ENCODE data around the gene TMEM127.
A peak's percentile ranks its signal among the peaks of the same experiment; 100 is the strongest.
"Not testable (repeated sequence)": the region's sequence is repeated elsewhere in the genome, so short reads cannot be mapped to it uniquely, and the experiment has no call there.

The TMEM127 gene

DNA sequence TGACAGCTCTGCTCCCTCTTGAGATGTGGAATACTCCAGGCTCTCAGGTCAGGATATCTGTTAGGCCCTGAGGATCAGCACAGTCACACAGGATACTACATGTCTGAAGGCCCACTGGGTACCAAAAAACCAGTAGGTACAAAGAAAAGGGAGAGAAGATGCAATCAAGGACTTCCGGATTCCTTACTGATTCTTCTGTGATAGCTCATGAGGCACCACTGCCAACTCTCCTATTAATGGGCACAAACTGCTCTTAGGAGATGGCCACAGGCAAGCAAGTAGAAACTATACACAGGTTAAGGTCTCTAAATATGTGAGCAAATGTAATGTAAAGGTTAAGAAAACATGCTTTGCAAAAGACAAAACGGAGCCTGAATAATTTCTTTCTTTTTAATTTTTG is 3.5 kb downstream of the TMEM127 start:
- DNase-seq: no peak

GRCh38 chr2:96261328-96262003 is 4.3 kb downstream of the TMEM127 start:
- DNase-seq: no peak

GRCh38 chr2:96260387-96261260 is 5.2 kb downstream of the TMEM127 start:
- DNase-seq: peak; percentile 31

- no peak for DNase-seq
Measured at GRCh38 chr2:96259497-96259921, 6.3 kb downstream of the TMEM127 start.

DNA sequence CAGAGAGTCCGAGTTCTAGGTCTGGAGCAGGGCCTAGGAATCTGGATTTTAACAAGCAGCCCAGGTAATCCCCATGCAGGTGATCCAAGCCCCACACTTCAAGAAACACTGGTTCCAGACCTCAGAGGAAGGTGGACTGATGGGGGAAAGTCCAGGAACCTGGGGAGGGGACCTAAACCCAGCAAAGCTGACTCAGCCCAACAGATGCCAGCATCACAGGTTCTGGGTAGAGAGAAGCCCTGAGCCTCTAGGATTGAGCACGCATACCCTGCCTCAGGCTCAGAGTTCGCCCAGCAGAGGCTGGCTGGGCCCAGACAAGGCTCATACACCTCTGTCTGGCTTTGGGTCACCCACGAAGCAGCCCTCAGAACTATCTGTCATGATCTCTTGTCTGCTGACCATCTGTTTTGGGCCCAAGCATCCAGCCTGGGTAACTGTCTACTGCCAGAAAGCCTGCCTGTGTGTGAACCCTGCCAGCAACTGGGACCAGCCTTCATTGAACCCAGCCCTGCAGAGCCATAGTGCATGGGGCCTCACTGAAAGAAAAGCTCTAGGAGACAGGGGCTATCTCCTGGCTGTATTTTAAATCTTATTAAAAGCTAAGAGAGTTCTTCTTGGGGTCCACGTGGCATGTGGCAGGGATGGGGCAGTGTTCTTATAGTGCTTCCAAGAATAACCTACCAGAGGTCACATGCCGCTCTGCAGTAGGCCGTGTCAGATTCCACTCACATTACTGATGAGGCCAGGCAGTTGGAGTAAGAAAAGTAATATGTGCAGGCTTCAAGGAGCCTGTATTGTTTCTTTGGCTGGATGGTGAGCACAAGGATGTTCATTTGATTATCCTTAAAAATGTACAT is 7.4 kb downstream of the TMEM127 start:
- no peak for DNase-seq

- not testable (repeated sequence) for DNase-seq
Measured at GRCh38 chr2:96257744-96258143, 8.1 kb downstream of the TMEM127 start.

GRCh38 chr2:96256611-96257113 is 9.1 kb downstream of the TMEM127 start:
- no peak for DNase-seq

DNA sequence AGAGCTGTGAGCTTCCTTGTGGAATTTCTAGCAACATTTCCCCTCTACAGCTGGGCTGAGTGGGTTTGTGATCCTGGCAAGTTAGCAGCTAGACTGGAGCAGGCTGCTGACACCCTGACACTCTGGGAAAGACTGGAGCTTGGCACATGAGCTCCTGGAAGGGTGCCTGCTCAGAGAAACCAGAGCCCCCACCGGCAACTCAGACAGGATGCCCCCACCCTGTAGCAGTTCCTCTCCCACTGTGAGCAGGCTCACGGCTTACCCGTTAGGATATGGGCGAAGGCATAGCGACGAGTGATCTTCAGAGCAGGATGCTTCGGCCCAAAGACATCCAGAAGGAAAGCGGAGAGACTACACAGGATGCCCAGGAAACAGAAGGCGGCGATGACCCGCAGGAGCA is 11.2 kb downstream of the TMEM127 start:
- no peak for DNase-seq

DNA sequence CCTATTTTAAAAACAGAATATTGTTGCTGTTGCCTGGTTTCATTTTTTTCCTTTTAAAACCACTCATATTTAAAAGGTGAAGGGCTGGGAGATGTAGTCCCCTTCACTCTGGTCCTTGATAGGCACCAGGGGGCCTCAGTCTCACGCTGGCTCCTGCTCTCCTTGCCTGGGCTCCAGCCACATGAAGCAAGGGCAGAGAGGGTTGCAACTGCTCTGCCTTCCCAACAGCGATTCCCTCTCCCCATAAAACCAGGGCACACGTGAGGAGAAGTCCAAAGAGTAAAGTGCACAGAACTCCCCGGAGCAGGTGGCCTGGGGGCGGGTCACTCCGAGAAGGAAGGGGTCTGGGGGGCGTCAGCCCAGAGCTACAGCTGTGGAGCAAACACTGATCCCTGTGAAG is 12.8 kb downstream of the TMEM127 start:
- DNase-seq: no peak

DNA sequence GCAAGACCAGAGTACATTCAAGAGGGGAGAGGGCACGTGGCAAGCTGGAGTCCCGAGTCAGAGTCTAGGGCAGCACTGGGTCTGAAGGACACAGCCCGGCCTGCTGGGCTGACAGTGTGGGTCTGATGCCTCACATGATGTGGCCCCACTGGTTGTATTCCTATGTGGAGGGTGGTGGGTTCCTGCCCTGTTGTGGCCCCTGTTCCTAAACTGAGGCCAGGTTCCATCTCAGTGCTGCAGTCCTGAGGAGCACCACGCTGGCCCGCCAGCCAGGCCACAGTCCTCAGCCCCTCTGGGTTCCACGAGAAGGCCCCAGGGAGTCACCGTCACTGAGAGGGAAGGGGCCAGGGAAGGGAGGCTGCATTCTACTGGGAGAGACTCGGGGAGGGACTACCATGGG is 13.3 kb downstream of the TMEM127 start:
- no peak for DNase-seq

DNA sequence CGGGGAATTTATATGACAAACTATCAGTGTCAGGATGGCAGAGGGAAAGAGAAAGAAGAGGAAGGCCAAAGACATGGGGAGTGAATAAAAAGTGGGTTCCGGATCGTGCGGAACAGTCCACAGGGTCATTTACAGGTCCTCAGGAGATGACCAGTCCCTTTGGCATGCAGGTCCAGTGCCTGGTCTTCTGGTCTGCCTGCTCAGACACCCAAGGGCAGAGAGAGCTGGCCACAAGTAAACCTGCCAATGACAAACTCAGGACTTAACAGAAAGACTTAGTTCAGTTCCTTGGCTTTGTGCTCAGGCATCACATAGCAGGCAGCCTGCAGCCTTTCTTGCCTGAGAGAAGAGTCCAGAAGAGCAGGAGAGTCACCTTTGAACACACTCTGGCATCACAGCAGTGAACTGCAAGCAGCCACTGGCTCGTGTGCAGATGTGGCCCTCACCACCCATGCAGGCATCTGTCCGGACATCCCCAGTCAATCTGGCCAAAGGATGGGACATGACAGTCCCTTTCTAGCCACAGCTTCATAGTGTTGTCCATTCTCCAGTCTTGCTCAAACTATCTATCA is 14.0 kb downstream of the TMEM127 start:
- no peak for DNase-seq

GRCh38 chr2:96250188-96250587 is 15.6 kb downstream of the TMEM127 start:
- no peak for DNase-seq

GRCh38 chr2:96249654-96250053 is 16.1 kb downstream of the TMEM127 start:
- no peak for DNase-seq

DNA sequence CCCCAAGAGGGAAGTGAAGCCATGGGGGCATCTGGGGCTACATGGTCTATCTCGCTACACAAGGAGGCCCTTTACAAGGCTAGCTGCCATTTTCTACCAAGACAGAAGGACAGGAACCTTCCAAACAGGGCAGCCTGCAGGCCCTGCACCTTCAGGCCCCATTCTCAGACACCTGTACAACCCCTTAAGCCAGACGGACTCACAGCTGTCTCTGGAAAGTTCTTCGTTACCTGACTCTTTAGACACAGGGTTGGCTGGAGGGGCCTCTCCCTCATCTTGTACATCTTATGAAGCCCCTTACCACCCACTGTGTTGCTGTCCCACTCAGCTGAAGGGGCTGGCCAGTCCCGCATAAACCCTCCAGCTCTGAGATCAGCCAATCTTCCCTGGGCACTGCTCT is 17.2 kb downstream of the TMEM127 start:
- no peak for DNase-seq

- no peak for DNase-seq
Measured at GRCh38 chr2:96247896-96248295, 17.9 kb downstream of the TMEM127 start.

DNA sequence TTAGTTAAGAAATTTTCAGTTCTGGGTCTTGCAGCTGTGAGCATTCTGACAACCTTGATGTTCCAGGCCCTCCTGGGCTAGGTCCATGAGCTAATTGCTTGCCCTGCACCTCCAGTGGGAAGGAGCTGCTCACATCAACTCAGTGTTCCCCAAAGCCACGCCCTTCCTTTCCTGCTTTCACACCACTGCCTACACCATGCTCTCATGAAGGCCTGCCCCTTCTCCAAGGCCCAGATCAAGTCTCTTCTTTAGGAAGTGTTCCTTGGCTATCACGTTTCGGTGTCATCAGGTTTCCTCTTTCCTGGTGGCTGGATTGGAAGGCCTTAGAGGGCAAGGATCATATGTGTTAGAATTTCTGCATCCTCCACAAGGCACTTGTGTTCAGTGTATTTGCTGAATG is 18.8 kb downstream of the TMEM127 start:
- no peak for DNase-seq

DNA sequence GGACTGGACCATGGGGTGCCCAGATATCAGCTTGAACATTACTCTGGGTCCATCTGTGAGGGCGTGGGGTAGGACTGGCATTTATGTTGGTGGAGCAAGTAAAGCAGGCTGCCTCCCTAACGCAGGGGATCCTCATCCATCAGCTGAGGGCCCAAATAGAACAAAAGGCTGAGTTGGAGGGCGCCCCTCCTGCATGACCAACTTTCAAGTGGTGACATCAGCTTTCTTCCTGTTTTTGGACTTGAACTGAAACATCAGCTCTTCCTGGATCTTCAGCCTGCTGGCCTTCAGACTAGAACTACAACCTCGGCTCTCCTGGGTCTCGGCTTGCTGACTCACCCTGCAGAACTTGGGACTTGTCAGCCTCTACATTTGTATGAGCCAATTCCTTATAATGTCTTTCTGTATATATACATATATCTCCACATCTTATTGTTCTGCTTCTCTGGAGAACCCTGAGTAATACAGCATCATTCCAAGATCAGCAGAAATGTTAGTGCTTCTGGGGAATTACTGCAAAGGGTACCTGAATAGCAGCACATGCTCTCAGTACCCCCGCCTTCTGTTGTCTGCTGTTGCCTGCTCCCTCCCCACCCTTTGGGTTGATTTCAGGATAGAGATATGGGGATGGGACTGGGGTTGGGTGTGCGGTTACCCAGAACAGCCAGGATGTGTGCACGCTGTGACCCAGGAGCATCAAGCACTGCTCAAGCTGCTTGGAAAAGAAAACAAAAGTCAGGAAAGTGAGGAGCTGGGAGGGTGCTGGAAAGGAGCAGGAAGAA is 20.0 kb downstream of the TMEM127 start:
- no peak for DNase-seq

DNA sequence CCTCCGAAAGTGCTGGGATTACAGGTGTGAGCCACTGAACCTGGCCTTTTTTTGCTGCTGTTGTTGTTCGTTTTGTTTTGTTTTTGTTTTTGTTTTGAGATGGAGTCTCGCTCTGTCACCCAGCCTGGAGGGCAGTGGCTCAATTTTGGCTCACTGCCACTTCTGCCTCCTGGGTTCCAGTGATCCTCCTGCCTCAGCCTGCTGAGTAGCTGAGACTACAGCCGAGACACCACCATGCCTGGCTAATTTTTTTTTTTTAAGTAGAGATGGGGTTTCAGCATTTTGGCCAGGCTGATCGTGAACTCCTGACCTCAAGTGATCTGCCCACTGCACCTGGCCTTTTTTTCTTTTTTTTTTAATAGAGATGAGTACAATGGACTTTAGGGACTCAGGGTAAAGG is 22.0 kb downstream of the TMEM127 start:
- no peak for DNase-seq

DNA sequence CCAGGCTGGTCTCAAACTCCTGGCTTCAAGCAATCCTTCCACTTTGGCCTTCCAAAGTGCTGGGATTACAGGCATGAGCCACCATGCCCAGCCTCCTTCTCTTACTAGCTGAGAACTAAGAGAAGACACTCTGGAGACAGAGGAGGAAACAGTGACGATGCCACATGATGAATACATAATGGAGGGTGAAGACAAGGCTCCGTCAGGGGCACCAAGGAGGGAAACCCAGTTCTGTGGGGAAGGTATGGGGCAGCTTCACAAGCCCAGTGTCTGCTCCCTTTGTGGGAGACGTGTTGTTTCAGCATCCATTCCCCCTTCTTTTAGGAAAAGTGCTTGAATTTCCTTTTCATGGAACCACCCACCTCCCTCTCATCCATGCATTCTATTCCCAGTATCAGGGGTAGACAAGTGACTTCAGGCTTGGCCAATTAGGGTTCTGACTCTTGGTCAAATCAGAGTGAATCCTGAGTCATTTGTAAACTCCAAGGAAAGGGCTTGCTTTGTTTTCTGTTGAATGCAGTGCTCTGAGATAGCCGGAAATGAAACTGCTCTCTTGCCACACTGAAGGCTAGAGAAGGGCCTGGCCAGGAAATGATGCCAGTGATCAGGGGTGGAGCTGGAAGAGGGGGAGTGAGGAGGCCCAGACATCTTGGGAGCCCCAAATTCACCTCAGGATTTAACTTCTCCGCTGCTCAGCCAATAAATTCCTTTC is 23.7 kb downstream of the TMEM127 start:
- peak; percentile 76 for DNase-seq

- DNase-seq: no peak
Measured at GRCh38 chr2:96241227-96241626, 24.6 kb downstream of the TMEM127 start.

DNA sequence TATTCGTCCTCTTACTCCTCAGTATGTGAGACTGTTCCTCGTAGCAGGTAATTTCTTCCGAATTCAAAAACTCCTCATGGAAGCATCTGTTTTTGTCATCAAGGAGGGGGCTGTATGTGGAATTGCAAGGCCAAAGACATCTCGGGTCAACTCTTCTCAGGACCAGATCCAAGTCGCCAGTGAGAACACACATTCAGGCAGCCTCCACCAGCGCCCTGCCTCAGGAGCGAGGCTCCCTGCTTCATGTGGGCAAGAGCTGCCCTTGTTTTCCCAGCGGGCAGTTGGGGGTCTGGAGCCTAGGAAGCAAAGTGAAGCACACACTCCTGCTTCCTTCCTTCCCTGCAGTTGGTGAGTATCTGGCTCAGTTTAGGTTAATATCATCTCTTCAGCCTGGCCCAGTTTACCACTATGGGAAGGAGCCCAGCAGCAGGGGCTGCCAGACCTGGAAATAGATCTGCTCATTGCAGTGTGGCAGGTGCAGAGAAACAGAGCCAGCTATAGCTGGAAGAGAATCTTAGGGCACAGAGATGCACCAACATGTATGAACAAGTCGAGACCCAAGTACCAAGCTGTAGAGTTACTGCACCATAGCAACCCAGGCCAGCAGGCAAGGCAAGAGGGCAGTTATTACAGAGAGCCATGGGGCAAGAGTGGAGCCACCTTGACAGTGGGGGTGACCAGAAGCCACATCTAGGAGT is 25.3 kb downstream of the TMEM127 start:
- no peak for DNase-seq

Measured in stimulated activated CD4-positive, alpha-beta T cell treated with anti-CD3 and anti-CD28 coated beads, Interleukin-1b, Interleukin-23, amount 100 ng/mL, for 48 hours (primary cell).